GM12865 (cell line): ENCODE data around the gene KRT12.
"Not testable (repeated sequence)": the region's sequence is repeated elsewhere in the genome, so short reads cannot be mapped to it uniquely, and the experiment has no call there.

Experiments used
- DNase-seq: peaks from one replicate; pipeline ENCODE4 v3.0.0; 2010; ENCODE audit warnings: low read depth
- H3K4me3 ChIP-seq: 2 replicates; pipeline ENCODE4 v1.5.1; 2011; ENCODE audit warnings: mild to moderate bottlenecking, low read depth, low read length, control low read depth
- CTCF ChIP-seq: IDR thresholded peaks from 2 replicates; pipeline ENCODE4 v1.5.1; 2011; ENCODE audit warnings: low read length, control low read depth, low read depth, inconsistent platforms; ENCODE audit not compliant: insufficient read depth; ENCODE audit errors: missing control alignments

Gene KRT12

GRCh38 chr17:40818343-40818732 lies 48.7 kb downstream of the KRT12 start:
- H3K4me3 ChIP-seq = peak overlapping the region; percentile 93
- no peak for TF ChIP-seq CTCF
- DNase-seq = peak; percentile 3

- DNase-seq = no peak
- no peak overlapping the region for H3K4me3 ChIP-seq
- TF ChIP-seq CTCF = no peak
Observed at GRCh38 chr17:40817103-40817682, 49.8 kb downstream of the KRT12 start.

GRCh38 chr17:40816569-40816968 lies 50.5 kb downstream of the KRT12 start:
- TF ChIP-seq CTCF = no peak
- H3K4me3 ChIP-seq = no peak overlapping the region
- no peak for DNase-seq

DNA sequence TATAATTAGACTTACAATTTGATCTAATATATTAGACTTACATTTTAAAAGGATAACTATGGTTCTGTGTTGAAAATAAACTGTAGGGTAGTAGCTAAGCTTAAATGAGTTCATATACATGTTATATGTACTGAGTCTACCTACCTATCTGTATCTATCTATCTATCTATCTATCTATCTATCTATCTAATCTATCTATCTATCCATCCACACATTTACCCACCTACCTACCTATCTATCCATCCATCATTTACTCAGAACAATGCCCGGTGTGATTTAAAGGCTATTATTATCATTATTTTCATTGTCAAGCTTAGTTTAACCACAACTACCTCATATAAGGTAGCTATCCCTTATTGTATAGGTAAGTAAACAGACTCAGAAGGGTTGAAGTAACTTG lies 51.6 kb downstream of the KRT12 start:
- TF ChIP-seq CTCF = no peak
- no peak overlapping the region for H3K4me3 ChIP-seq
- DNase-seq = no peak

GRCh38 chr17:40814657-40815056 lies 52.4 kb downstream of the KRT12 start:
- H3K4me3 ChIP-seq, DNase-seq: not testable (repeated sequence)

- no peak for TF ChIP-seq CTCF
- no peak overlapping the region for H3K4me3 ChIP-seq
- DNase-seq = no peak
Observed at GRCh38 chr17:40813804-40814203, 53.2 kb downstream of the KRT12 start.

DNA sequence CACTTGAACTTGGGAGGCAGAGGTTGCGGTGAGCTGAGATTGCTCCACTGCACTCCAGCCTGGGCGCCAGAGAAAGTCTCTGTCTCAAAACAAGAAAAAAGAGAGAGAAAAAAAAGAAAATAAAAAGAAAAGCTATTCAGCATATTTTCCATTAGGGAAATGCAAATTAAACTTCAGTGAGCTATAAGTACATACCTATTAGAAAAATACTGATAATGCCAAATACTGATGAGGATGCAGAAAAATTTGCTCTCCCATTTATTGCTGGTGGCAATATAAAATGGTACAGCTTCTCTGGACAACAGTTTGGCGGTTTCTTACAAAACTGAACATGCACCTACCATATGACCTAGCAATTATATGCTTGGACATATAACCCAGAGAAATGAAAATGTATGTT lies 54.4 kb downstream of the KRT12 start:
- H3K4me3 ChIP-seq = no peak overlapping the region
- DNase-seq = no peak
- no peak for TF ChIP-seq CTCF
